ENCODE data around the gene UNK. TPM values are rescaled to one million over a fixed set of nuclear protein-coding genes. Genes with fewer than 3 reads are reported as not detected.

Gene UNK
- total and polyA plus RNA-seq, 9 of the 15 experiments (the other 6 are each of a cell fraction or from before 2014, with no cell fraction given), result 12.8 to 38.6 (median 24.8) TPM

- TF ChIP-seq, protein P1, sequence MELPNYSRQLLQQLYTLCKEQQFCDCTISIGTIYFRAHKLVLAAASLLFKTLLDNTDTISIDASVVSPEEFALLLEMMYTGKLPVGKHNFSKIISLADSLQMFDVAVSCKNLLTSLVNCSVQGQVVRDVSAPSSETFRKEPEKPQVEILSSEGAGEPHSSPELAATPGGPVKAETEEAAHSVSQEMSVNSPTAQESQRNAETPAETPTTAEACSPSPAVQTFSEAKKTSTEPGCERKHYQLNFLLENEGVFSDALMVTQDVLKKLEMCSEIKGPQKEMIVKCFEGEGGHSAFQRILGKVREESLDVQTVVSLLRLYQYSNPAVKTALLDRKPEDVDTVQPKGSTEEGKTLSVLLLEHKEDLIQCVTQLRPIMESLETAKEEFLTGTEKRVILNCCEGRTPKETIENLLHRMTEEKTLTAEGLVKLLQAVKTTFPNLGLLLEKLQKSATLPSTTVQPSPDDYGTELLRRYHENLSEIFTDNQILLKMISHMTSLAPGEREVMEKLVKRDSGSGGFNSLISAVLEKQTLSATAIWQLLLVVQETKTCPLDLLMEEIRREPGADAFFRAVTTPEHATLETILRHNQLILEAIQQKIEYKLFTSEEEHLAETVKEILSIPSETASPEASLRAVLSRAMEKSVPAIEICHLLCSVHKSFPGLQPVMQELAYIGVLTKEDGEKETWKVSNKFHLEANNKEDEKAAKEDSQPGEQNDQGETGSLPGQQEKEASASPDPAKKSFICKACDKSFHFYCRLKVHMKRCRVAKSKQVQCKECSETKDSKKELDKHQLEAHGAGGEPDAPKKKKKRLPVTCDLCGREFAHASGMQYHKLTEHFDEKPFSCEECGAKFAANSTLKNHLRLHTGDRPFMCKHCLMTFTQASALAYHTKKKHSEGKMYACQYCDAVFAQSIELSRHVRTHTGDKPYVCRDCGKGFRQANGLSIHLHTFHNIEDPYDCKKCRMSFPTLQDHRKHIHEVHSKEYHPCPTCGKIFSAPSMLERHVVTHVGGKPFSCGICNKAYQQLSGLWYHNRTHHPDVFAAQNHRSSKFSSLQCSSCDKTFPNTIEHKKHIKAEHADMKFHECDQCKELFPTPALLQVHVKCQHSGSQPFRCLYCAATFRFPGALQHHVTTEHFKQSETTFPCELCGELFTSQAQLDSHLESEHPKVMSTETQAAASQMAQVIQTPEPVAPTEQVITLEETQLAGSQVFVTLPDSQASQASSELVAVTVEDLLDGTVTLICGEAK (IDR thresholded peaks at IDR 0.05), result peak; percentile 7; the same call in 1 of the 2 replicates
- TF ChIP-seq, protein P1 (CRISPR knock-in tag; IDR thresholded peaks at IDR 0.05), result no peak
- TF ChIP-seq HDGF (IDR thresholded peaks at IDR 0.05) (peak; percentile 96), GTF2A2 (tag; IDR thresholded peaks at IDR 0.05) (no peak), RBBP5 (IDR thresholded peaks at IDR 0.05; ENCODE audit: borderline replicate concordance, insufficient read depth, low read length, poor library complexity, severe bottlenecking) (peak; percentile 61), ZBTB7A (IDR thresholded peaks at IDR 0.05; ENCODE audit: borderline replicate concordance, control insufficient read depth, low read depth, low read length) (peak; percentile 27; the same call in 1 of the 2 replicates), NR2C2 (CRISPR knock-in tag; IDR thresholded peaks at IDR 0.05) (no peak), NR2C2 (tag; IDR thresholded peaks at IDR 0.05) (no peak), ZNF23 (CRISPR knock-in tag; IDR thresholded peaks at IDR 0.05) (no peak), EWSR1 (IDR thresholded peaks at IDR 0.05; ENCODE audit: borderline replicate concordance, low read depth, partially characterized antibody) (no peak), NFYB (IDR thresholded peaks at IDR 0.05; ENCODE audit: extremely low read depth, insufficient read length) (no peak), NCOA4 (IDR thresholded peaks at IDR 0.05; ENCODE audit: partially characterized antibody) (no peak), KDM5B (IDR thresholded peaks at IDR 0.05; ENCODE audit: insufficient replicate concordance, low read depth, low read length) (peak; percentile 65), BHLHE40 (IDR thresholded peaks at IDR 0.05; ENCODE audit: low read length) (peak; percentile 84), SRSF1 (IDR thresholded peaks at IDR 0.05; ENCODE audit: low read depth, low read length) (no peak), HOXB6 (CRISPR knock-in tag; IDR thresholded peaks at IDR 0.05; ENCODE audit: borderline replicate concordance) (no peak), ZNF766 (CRISPR knock-in tag; conservative IDR thresholded peaks at IDR 0.05) (no peak)
- TF ChIP-seq, protein P2, sequence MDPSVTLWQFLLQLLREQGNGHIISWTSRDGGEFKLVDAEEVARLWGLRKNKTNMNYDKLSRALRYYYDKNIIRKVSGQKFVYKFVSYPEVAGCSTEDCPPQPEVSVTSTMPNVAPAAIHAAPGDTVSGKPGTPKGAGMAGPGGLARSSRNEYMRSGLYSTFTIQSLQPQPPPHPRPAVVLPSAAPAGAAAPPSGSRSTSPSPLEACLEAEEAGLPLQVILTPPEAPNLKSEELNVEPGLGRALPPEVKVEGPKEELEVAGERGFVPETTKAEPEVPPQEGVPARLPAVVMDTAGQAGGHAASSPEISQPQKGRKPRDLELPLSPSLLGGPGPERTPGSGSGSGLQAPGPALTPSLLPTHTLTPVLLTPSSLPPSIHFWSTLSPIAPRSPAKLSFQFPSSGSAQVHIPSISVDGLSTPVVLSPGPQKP (CRISPR knock-in tag; IDR thresholded peaks at IDR 0.05), result no peak
Measured at GRCh38 chr17:75754378-75755204, 30.0 kb upstream of the UNK start (continued).
